Retinal pigment epithelial cell (primary cell): Measurements from ENCODE around the gene MYH15.

Experiments used
- DNase-seq: peaks from one replicate; pipeline ENCODE4 v3.0.0-alpha.2; 2010; ENCODE audit warnings: low read depth
- H3K4me3 ChIP-seq: 2 replicates; pipeline ENCODE4 v1.5.1; 2011; ENCODE audit warnings: mild to moderate bottlenecking, low read length, control low read depth, moderate library complexity
- TF ChIP-seq, protein P1 (sequence below): conservative IDR thresholded peaks from 2 replicates; pipeline ENCODE4 v1.5.1; 2011; ENCODE audit warnings: low read depth, low read length, control low read depth, inconsistent platforms

The MYH15 gene

DNA sequence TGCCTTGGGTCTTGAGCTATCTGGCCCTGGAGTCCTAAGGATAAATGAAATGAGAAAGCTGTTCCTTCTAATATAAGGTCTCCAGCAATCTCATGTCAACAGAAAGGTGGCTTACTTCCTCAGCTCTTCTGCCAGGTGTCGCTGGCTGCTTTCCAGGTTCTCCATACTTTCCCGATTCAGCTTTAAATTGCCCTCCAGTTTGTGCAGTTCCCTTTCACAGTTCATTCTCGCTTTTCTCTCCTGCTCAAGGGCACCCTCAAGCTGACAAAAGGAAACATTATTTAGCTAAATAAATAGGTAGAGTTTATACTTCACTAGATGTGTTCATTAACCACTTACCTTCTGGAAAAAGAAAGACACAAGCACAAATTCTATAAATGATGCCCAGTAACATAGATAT, 73.0 kb downstream of the MYH15 start:
- H3K4me3 ChIP-seq, result no peak overlapping the region
- TF ChIP-seq, protein P1, sequence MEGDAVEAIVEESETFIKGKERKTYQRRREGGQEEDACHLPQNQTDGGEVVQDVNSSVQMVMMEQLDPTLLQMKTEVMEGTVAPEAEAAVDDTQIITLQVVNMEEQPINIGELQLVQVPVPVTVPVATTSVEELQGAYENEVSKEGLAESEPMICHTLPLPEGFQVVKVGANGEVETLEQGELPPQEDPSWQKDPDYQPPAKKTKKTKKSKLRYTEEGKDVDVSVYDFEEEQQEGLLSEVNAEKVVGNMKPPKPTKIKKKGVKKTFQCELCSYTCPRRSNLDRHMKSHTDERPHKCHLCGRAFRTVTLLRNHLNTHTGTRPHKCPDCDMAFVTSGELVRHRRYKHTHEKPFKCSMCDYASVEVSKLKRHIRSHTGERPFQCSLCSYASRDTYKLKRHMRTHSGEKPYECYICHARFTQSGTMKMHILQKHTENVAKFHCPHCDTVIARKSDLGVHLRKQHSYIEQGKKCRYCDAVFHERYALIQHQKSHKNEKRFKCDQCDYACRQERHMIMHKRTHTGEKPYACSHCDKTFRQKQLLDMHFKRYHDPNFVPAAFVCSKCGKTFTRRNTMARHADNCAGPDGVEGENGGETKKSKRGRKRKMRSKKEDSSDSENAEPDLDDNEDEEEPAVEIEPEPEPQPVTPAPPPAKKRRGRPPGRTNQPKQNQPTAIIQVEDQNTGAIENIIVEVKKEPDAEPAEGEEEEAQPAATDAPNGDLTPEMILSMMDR, result no peak
- no peak for DNase-seq

DNA sequence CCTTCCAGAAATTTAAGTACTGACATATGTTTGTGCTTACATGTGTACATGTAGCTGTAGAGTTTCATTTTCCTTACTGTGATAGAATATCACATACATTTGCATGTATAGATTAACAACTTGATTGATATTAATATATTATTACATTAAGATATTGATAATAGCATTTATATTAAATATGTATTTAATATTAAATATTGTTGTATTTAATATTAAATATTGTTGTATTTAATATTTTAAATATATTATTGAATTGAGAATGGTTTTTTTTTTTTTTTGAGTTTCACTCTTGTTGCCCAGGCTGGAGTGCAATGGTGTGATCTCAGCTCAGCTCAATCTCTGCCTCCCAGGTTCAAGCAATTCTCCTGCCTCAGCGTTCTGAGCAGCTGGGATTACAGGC, 76.5 kb downstream of the MYH15 start:
- no peak for DNase-seq
- TF ChIP-seq, protein P1, result no peak
- H3K4me3 ChIP-seq, result no peak overlapping the region

DNA sequence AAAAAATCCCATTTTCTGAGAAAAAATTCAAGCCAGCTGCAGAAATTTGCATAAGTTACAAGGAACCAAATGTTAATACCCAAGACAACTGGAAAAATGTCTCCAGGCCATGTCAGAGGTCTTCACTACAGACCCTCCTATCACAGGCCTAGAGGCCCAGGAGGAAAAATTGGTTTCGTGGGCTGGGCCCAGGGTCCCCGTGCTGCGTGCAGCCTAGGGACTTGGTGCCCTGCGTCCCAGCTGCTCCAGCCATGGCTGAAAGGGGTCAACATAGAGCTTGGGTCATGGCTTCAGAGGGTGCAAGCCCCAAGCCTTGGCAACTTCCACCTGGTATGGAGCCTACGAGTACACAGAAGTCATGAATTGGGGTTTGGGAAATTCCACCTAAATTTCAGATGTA, 78.0 kb downstream of the MYH15 start:
- TF ChIP-seq, protein P1, result no peak
- DNase-seq, result no peak
- H3K4me3 ChIP-seq, result no peak overlapping the region

DNA sequence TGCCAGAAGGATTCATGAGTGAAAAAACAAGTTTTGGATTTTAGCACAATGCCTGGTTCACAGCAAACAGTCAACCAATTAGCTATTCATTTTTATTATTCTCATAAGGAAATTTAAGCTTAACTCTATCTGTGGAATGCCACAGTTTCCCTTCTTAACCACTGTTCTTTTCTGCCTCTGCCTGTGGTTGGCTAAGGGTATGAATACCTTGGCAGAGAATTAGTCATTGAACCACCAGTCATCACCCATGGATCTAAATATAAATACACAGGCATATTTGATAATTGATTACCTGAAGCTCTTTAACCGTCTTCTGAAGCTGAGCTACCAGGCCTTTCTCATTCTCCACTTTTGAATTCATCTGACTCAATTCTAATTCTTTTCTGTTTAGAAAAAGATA, 79.9 kb downstream of the MYH15 start:
- H3K4me3 ChIP-seq, result no peak overlapping the region
- TF ChIP-seq, protein P1, result no peak
- no peak for DNase-seq

DNA sequence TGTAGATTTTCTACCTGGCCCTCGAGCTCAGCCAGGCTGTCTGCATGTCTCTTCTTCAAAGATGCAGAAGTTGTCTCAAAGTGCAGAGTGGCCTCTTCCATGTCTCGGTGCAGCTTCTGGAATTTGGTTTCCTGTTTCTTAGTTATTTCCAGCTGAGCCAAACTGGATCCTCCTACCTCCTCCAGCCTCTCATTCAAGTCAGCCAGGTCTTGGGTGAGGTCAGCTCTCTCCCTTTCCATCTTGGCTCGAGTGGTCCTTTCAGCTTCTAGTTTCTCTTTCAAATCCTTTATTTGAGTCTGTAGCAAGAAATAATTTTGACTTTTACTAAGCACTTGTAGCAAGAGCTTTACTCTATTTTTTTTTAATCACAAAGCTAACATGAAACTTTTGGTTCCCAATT, 81.8 kb downstream of the MYH15 start:
- TF ChIP-seq, protein P1, result no peak
- no peak overlapping the region for H3K4me3 ChIP-seq
- no peak for DNase-seq

DNA sequence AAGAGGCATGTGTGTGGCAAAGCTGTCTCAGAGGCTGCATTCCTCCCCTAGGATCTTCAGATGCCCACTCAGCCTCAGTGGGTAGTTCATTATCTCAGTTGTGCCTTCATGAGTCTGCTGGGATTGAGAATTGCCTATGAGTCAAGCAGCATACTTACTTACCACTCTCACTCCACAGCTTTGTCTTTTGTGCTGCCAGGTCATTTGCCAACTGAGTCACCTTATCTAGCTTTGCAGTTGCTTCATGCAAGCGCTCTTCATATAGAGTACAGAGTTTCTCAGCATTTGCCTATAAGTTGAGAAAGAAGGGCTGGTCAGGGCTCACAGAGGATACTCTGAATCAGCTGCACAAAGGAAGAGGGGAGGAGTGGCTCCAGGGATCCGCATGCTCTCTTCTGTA, 89.5 kb downstream of the MYH15 start:
- DNase-seq, result peak; percentile 25
- TF ChIP-seq, protein P1, result no peak
- H3K4me3 ChIP-seq, result no peak overlapping the region

DNA sequence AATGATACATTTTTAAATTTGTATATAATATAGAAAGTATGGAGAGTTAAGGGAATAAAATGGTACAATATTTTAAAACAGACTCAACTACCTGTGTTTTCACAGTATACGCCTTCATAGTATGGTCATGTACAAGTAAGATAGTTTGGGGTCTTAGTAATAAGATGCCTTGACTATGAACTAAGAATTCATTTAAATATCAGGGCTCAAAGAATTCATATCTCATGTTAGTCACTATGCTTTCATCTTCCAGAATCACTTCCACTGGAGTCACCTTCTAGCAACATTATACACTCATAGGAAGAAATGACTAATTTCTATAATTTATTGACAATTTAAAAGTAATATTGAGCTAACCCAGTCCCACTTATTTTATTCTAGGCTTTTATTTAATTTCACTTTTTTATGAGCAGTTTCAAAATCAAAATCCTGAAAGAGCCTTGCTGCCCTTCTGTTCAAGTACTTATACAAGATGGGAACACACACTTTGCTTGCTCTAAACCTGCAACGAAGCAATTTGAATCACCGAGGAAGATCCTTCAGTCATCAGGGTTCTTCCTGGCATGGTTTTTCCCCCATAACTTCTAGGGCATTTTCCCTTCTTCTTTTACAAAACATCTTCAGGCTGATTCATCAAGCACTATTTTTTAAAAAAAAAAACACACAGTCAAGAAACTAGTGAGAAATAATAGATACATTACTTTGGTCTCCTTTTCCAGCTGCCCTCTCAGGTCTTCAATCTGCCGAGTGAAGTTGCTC, 94.1 kb downstream of the MYH15 start:
- DNase-seq, result no peak
- no peak overlapping the region for H3K4me3 ChIP-seq
- TF ChIP-seq, protein P1, result no peak
